ENCODE data around the gene POM121L2.
A peak's percentile ranks its signal among the peaks of the same experiment; 100 is the strongest.

POM121L2 gene

DNA sequence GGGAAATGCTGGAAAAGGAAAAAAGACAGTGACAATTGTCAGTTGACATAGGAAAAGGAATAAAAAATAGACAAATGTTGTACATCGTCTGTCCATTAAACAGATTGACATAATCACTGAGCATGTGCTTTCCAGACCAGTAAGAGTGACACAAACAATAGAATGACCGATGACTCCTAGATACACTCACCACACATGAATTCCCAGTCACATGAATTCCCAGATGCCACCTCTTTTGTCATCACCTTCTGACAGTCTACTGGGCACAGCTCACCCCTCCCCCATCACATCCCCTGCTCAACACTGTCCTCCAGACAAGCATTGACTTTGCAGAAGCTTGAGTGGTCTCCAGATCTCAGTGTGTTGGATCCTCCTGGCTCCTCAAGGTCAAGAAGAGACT is 25.9 kb downstream of the POM121L2 start:
- no peaks in the 10 kb centered on the region for H3K27me3 ChIP-seq (replicated peaks; ENCODE audit: control insufficient read depth, insufficient read depth, low read length)
- TF ChIP-seq CTCF (IDR thresholded peaks at IDR 0.05; ENCODE audit: insufficient read depth, low read length, poor library complexity, severe bottlenecking): no peak

GRCh38 chr6:27283279-27283678 is 28.8 kb downstream of the POM121L2 start:
- no peak for DNase-seq (ENCODE audit: extremely low read depth, insufficient read length)
- Histone ChIP-seq H3K4me3 (replicated peaks; ENCODE audit: low read depth, low read length) (no peak overlapping the region), H3K36me3 (ENCODE audit: control insufficient read depth, insufficient read depth, low read length) (no peaks in the 10 kb centered on the region), H3K27me3 (replicated peaks; ENCODE audit: control insufficient read depth, insufficient read depth, low read length) (no peaks in the 10 kb centered on the region)
- TF ChIP-seq CTCF (IDR thresholded peaks at IDR 0.05; ENCODE audit: insufficient read depth, low read length, poor library complexity, severe bottlenecking): no peak

More for the DNA sequence above, 25.9 kb downstream of the POM121L2 start:
- Histone ChIP-seq H3K36me3 (ENCODE audit: control insufficient read depth, insufficient read depth, low read length) (no peaks in the 10 kb centered on the region), H3K4me3 (replicated peaks; ENCODE audit: low read depth, low read length) (no peak overlapping the region)
- DNase-seq (ENCODE audit: extremely low read depth, insufficient read length): no peak

GRCh38 chr6:27281569-27281968 is 30.5 kb downstream of the POM121L2 start:
- DNase-seq (ENCODE audit: extremely low read depth, insufficient read length): no peak
- Histone ChIP-seq H3K4me3 (replicated peaks; ENCODE audit: low read depth, low read length) (no peak overlapping the region), H3K36me3 (ENCODE audit: control insufficient read depth, insufficient read depth, low read length) (no peaks in the 10 kb centered on the region), H3K27me3 (replicated peaks; ENCODE audit: control insufficient read depth, insufficient read depth, low read length) (no peaks in the 10 kb centered on the region)
- TF ChIP-seq CTCF (IDR thresholded peaks at IDR 0.05; ENCODE audit: insufficient read depth, low read length, poor library complexity, severe bottlenecking): no peak

GRCh38 chr6:27281105-27281539 is 31.0 kb downstream of the POM121L2 start:
- no peaks in the 10 kb centered on the region for H3K36me3 ChIP-seq (ENCODE audit: control insufficient read depth, insufficient read depth, low read length)
- no peaks in the 10 kb centered on the region for H3K27me3 ChIP-seq (replicated peaks; ENCODE audit: control insufficient read depth, insufficient read depth, low read length)
- H3K4me3 ChIP-seq (replicated peaks; ENCODE audit: low read depth, low read length): peak overlapping the region; percentile 18; the same call in 1 of the 2 replicates
- TF ChIP-seq CTCF (IDR thresholded peaks at IDR 0.05; ENCODE audit: insufficient read depth, low read length, poor library complexity, severe bottlenecking): no peak
- no peak for DNase-seq (ENCODE audit: extremely low read depth, insufficient read length)

GRCh38 chr6:27280540-27281000 is 31.5 kb downstream of the POM121L2 start:
- no peaks in the 10 kb centered on the region for H3K36me3 ChIP-seq (ENCODE audit: control insufficient read depth, insufficient read depth, low read length)
- H3K27me3 ChIP-seq (replicated peaks; ENCODE audit: control insufficient read depth, insufficient read depth, low read length): no peaks in the 10 kb centered on the region
- no peak for TF ChIP-seq CTCF (IDR thresholded peaks at IDR 0.05; ENCODE audit: insufficient read depth, low read length, poor library complexity, severe bottlenecking)
- H3K4me3 ChIP-seq (replicated peaks; ENCODE audit: low read depth, low read length): peak overlapping the region; percentile 54
- no peak for DNase-seq (ENCODE audit: extremely low read depth, insufficient read length)

DNA sequence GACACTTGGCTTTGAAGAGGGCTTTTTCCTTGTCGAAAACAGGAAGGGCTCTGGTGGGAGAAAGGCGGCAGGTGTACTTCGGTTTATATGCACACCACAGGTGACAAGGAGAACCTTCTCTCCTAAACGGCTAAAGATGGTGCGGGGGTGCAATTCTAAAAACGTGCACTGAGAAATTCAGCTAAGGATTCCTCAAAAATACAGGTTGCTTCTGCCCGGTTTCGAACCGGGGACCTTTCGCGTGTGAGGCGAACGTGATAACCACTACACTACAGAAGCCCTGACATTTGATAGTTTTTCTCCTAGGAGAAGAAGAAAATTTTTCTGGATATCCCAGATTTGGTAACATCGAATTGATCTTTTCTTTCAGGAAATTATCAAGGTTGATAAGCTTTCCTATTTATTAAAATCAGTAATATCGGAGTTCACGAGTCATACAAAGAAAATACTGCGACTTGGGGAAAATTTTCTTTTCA is 32.0 kb downstream of the POM121L2 start:
- no peak for DNase-seq (ENCODE audit: extremely low read depth, insufficient read length)
- no peaks in the 10 kb centered on the region for H3K27me3 ChIP-seq (replicated peaks; ENCODE audit: control insufficient read depth, insufficient read depth, low read length)

More for the DNA sequence above, 32.0 kb downstream of the POM121L2 start:
- H3K4me3 ChIP-seq (replicated peaks; ENCODE audit: low read depth, low read length): peak overlapping the region; percentile 54
- H3K36me3 ChIP-seq (ENCODE audit: control insufficient read depth, insufficient read depth, low read length): no peaks in the 10 kb centered on the region
- TF ChIP-seq CTCF (IDR thresholded peaks at IDR 0.05; ENCODE audit: insufficient read depth, low read length, poor library complexity, severe bottlenecking): no peak

All from GM06990 (cell line).